Measurements from ENCODE around the gene PODXL2.

DNA sequence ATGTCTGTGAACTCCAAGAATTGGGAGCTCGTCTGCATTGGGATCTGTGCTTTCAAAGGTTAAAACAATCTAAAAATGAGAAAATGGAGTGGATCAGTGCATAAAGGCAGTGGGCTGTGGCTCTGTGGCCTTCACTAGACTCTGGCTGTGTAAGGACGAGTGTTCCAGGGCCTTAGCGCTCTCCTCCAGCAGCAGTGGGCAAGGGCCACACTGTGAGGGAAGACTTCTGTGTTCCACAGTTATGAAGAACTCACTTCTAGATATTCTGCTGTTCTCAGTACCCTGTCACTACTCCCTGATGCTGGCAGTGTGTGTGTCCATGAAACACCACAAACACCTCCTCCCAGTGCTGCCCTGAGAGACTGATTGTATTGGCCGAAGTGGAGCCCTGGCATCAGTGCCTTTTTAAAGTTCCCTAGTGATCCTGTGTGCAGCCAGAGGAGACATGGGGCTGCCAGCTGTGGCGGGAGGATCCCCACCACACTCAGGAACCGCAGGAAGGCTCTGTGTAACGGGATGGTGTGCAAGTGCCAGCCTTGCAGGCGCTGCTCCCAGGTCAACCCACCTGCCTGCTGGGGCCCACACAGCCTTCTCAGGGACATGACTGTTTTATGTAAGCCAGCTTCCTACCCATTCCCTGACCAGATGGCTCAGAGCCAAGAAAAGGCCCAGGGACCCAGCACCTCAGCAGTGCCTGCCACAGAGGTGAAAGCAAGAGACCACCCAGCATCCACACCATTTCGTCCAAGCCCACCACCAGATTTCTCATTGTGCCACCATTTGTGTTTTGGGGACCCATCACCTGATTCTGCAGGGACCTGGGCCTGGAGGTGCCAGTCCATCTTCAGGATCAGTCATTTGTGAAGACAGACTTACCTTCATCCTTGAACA lies 84.1 kb downstream of the PODXL2 start:
- TF ChIP-seq, protein P1, sequence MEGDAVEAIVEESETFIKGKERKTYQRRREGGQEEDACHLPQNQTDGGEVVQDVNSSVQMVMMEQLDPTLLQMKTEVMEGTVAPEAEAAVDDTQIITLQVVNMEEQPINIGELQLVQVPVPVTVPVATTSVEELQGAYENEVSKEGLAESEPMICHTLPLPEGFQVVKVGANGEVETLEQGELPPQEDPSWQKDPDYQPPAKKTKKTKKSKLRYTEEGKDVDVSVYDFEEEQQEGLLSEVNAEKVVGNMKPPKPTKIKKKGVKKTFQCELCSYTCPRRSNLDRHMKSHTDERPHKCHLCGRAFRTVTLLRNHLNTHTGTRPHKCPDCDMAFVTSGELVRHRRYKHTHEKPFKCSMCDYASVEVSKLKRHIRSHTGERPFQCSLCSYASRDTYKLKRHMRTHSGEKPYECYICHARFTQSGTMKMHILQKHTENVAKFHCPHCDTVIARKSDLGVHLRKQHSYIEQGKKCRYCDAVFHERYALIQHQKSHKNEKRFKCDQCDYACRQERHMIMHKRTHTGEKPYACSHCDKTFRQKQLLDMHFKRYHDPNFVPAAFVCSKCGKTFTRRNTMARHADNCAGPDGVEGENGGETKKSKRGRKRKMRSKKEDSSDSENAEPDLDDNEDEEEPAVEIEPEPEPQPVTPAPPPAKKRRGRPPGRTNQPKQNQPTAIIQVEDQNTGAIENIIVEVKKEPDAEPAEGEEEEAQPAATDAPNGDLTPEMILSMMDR (IDR thresholded peaks at IDR 0.05) = no peak
- no peak for TF ChIP-seq POLR2A (IDR thresholded peaks at IDR 0.05)

Data from adrenal gland (tissue), 5 donors.